ENCODE results near the gene POU1F1.
"Not testable (repeated sequence)": the region's sequence is repeated elsewhere in the genome, so short reads cannot be mapped to it uniquely, and the experiment has no call there.

The POU1F1 gene, protein sequence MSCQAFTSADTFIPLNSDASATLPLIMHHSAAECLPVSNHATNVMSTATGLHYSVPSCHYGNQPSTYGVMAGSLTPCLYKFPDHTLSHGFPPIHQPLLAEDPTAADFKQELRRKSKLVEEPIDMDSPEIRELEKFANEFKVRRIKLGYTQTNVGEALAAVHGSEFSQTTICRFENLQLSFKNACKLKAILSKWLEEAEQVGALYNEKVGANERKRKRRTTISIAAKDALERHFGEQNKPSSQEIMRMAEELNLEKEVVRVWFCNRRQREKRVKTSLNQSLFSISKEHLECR

DNA sequence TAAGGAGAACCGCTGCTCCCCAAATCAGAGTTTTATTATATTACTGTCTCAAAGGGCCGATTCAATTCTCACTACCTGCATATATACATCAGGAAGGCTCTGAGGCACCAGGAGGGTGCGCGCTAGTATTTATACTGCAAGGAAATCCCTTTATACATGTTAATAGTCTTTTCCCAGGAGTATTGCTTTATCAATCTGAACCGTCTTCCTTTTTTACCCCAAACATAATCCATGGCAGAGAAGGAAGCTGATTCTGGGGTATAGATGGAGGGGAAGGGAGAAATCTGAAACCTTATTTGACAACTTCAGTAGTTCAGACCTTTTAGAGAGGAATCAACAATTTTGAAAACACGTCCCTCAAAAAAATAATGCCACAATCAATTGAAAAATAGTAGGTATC, at the start of gene POU1F1:
Gene POU1F1 (minus strand): TSS at position 101 of the 400 bp plus-strand sequence. CDS start 122 bp downstream, outside the sequence.
- no peak for DNase-seq

DNA sequence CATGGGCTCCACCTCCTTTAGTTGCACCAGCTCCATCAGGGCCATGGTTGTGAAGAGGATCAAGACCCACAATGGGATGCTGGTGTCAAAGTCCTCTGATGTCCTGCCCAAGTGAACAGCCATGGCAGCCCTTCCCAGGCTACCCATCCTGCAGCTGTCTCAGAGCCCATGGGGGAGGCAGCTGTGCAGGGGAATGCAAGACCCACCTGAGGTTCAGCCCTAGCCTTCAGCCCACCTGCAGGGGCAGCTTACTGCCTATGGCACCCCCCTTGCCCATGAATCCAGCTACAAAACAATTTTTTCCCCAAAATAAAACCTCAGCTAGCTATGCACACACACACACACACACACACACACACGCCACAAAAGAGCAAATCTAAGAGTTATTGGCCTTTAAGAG, 48.2 kb upstream of the POU1F1 start:
- no peak for DNase-seq

DNA sequence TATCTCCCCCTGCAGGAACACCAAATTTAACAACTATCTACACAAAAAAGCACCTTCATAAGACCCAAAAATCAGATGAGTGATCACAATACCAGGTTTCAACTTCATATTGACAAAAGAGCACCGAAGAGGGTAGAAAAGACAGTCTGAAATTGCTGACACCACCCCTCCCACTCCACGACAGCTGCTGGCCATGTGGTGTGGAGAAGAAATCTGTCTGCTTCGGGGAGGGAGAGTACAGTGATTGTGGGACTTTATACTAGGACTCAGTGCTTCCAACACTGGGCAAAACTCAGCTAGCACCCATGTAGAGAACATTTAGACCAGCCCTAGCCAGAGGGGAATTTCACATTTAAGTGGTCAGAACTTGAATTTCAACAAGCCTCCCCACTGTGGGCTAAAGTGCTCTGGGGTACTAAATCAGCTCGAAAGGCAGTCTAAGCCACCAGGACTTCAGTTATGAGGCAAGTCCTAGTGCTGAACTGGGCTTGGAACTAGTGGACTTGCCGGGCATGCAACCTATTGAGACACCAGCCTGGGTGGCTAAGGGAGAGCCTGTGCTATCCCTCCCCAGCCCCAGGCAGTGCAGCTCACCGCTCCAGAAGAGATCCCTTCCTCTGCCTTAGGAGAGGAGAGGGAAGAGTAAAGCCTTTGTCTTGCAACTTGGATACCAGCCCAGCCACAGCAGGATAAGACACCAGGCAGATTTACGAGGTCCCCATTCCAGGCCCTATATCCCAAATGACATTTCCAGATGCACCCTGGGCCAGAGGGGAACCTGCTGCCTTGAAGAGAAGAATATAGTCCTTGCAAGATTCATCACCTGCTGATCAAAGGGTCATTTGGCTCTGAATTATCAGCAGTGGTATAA, 44.6 kb upstream of the POU1F1 start:
- no peak for DNase-seq

DNA sequence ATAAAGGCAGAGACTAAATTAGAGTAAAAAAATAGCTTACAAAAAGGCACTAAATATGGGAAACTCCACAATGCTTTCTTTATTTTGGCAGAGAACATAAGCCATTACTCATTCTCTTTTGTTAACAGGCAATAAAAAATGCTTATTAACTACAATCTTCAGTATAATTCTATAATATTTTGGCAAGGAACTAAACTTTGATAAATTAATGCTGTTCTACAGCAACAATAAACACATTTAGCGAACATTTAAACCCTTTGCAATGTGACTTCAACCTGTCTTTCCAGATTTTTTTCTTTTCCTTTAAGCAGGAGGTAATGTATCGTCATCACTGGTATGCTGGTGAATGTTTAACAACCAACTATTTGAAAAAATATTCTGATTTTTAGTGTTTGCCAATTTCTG, 42.2 kb upstream of the POU1F1 start:
- DNase-seq: no peak

DNA sequence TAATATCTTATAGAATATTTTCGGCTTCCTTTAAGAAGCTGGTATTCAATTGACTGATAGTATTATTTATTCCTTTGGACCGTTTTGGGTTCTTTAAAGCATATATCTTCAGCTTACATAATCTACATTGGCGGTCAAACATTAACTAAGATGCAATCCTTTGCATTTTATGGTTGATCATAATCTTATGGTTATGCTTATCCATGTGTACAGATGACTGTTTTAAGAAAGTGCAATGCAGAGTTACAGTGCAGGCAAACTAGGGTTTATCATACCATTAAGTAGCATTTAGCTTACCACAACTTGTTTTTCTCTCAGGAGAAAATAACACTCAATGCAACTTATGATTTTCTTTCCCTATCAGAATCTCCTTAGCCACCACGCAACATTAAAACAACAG, 41.4 kb upstream of the POU1F1 start:
- DNase-seq: no peak

DNA sequence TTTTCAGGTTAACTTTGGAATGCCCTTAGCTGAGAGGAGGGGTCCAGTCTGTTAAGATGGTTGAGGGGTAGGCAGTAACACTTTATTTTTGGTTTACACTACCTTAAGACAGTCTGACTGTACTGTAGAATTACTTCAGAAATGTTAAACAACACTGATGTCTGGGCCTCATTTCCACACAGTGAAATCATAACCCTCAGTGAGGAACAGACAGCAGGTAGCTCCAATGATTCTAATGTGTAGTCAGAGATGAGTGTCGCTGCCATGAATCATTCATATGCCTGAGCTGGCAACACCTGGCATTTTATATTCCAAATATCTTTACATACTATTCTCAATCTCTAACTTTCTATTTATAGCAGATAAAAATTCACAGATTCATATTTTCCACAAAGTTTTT, 37.3 kb upstream of the POU1F1 start:
- no peak for DNase-seq

DNA sequence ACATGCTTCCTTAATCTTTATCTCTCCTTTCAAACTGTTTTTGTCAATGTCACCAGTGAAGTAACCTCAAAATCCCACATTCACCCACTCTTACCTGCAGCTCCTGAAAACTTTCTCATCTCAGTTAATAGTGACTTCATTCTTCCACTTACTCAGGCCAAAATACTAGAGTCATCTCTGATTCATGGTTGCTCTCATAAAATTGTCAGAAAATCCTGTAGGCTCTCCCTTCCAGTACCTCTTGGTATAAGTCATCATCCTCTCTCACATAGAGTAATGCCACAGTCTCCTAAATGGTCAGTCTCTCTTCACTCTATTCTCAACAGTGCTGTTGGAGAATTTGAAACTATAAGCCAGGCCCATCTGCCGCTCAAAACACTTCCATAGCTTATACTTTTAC, 34.9 kb upstream of the POU1F1 start:
- peak; percentile 23 for DNase-seq

DNA sequence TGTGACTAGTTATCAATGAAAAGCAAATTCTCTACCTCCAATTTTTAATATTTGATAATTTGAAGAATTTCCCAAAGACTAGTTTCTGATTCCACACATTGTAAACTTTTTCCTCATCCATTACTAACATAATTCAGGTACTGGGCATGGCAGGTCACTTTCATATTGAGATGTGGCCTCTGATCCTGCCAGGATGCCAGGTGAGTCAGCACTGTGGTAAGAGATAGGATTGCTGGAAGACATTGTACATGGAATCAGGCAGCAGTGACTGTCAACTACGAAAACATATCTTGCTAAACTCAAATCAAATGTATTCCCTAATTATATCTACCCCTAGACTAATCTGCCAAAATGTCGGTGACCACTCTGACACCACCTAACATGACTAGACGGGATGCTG, 33.2 kb upstream of the POU1F1 start:
- no peak for DNase-seq

DNA sequence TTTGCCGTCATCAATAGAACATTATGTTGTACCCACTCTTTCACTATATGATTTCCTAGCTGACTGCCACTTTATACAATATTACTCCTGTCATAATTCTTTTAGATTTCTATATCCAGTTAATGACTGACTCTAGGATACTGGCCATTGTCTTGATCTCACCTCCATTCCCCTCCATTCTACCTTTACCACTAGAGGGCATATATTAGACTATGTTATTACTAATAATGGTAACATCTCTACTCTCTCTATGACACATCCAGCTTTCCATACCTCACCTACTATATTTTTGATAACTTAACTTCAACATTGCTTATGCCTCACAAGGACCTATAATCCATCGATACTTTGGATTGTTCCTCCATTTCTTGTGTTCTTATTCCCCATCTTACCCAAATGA, 31.4 kb upstream of the POU1F1 start:
- no peak for DNase-seq

DNA sequence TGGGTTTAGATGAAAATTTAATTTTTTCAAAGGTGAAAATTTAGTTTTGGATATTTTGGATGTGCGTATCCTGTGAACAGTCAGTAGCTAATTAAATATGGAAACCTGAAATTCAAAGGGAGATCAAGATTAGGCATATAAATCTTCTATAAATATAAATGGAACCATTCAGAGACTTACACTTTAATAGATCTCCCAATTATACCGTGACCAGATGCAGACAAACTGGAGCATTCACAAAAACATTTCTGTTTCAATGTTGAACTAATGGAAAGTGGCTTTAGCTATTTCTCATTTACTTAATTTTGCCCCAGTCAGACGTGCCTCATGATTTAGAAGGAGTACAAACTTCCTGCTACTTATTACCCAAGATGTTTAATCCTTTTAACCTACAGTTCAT, 29.1 kb upstream of the POU1F1 start:
- DNase-seq: no peak

DNA sequence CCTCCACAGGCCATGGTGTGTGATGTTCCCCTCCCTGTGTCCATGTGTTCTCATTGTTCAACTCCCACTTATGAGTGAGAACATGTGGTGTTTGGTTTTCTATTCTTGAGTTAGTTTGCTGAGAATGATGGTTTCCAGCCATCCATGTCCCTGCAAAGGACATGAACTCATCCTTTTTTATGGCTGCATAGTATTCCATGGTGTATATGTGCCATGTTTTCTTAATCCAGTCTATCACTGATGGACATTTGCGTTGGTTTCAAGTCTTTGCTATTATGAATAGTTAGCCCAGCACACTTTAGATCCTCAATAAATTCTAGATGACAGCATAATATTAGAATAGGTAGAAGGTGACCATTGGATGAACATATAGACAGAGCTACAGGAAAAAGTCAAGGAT, 28.6 kb upstream of the POU1F1 start:
- not testable (repeated sequence) for DNase-seq

DNA sequence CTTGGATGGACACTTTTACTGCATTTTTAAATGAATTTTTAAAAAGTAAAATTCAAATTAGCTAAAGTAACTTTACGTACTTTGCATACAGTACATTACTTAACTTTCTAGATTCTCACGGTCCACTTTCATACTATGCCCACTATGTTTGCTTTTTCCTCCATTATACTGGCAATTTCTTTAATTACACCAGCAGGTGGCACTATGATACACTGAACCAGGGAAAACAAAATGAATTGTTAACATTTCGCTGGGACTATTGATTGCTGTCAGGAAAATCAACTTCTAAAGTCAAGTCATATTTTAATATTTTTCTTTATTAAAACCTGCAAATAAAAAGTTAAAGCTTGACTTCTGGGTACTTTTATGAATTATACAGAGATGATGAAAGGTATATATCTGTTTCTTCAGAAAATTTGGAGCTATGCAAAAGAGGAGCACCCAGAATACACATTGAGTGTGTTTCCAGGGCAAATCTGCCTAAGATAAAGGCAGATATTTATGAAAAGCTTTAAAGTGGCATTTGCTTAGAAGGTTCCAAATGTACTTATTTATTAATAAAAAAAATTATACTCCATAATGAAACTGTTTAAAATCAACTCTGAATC, 21.8 kb upstream of the POU1F1 start:
- peak; percentile 53 for DNase-seq

DNA sequence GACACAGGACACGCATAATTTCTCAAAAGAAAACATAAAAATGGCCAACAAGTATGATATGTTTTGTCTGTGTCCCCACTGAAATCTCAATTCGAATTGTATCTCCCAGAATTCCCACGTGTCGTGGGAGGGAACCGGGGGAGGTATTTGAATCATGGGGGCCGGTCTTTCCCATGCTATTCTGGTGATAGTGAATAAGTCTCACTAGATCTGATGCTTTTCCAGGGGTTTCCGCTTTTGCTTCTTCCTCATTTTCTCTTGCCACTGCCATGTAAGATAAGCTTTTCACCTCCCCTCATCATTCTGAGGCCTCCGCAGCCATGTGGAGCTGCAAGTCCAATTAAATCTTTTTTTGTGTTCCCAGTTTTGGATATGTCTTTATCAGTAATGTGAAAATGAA, 12.1 kb upstream of the POU1F1 start:
- DNase-seq: no peak

DNA sequence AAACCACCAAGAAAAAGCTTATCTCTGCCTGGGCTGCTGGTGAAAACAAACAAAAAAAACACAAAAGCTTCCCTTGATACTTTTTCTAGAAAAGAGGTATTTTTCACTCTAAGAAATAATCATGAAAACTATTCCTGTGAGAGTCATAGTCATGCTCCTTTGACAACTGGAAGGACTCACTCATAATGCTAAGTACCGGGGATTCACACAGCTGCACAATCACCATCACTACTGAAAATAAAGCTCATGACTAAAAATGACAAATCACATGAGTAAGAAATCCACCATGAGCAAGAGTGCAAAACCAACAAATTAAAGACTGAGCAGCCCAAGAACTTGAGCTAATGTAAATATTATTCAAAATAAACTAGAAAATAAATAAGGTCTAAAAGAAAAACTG, 10.6 kb upstream of the POU1F1 start:
- DNase-seq: peak; percentile 80

DNA sequence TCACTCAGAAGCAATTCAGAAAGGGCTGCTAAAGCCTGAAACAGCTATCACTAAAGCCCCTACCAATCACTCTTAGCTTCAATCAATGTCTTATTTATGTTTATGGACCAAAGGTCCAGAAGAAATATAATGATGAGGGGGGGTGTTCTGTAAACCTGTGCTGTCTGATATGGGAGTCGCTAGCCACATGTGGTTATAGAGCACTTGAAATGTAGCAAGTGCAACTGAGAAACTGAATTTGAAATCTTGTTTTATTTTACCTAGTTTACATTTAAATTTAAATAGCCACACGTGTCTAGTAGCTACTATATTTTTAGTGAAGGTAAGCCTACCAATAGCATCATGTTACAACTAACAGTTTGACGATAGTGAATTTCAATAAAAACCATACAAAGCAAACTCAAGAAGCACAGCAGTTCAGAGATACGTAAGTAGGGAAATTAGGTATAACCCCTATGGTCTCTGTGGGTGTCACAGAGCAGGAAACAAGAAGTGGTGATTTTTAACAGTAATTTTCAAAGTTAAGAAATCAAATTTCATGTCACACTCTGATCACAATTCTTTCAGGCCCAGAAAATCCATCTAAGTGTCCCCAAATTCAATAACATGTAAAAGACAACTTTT, 3.6 kb downstream of the POU1F1 start:
- DNase-seq: no peak

DNA sequence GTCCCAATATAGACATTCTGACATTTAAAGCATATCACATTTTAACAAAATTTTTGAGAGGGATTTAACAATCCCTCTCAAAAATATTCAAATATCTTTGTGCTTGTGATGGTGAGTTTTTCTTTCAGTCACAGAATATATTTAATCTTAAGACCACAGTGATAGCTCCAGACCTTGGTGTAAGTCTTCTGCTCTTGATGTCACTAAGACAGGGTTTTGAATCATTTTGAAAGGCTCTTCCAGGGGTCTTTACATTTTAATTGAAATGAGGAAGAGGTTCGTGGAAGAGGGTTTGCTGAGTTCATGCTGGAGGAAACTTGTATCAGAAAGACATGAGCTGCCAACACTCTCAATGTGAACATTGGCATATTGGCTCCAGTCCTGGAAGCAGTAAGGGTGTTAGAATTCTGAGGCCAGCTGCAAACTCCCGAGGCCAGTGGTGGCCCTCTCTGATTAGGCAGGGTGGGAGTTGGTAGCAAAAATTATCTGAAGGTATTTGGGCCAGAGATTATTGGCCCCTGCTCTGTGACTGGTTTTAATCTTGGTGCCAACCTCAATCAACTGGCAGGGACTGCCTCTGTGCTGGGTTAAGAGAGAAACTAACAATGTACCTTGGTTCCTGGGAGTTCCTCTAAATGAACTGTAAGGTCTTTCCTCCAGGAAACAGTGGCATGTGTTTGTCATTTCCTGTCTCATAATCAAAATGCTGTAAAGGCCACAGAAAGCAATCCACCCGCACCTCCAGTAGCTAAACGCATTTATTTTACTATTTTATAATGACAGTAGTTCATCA, 5.3 kb downstream of the POU1F1 start:
- DNase-seq: no peak

DNA sequence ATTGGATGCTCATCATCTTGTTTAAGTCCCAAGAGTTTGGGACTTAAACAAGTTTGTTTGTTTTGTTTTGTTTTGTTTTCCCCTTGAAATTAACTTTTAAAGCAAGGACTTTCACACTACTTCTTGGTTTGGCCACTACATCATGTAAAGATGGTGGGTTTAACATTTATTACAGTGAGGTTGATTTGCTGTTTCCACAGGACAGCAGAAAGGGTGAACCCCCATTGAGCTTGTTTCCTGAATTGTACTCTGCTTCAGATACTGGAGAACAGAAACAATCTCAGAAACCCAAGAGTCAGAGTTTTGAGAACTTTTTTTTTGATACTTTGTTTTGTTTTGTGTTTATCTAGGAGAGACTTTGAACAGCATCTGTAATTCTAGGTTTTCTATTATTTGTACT, 6.7 kb downstream of the POU1F1 start:
- DNase-seq: no peak

DNA sequence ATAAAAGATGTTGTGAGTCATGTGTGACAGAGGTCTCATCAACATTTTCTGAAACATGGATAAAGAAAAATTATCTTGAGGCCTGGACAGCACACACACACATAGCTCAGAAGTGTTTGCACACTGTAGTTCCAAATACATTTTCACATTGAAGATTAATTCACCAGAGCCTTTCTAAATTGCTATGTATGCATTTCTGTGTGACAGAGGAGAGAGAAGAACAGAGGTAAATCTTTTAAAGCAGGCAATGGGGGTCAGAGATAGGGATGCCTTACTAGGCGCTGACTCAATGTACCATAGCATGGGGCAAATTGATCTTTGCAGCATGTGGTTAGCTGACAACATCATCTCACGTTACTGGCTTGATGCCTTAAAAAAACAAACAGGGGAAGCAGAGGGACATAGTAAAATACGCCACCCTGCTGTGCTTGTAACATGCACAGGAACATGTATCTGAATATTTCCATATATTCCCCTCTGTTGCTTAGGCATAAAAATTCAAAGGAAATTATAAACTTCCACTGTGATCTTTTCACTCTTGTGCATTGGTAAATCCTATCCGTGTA, 7.7 kb downstream of the POU1F1 start:
- DNase-seq: peak; percentile 11

DNA sequence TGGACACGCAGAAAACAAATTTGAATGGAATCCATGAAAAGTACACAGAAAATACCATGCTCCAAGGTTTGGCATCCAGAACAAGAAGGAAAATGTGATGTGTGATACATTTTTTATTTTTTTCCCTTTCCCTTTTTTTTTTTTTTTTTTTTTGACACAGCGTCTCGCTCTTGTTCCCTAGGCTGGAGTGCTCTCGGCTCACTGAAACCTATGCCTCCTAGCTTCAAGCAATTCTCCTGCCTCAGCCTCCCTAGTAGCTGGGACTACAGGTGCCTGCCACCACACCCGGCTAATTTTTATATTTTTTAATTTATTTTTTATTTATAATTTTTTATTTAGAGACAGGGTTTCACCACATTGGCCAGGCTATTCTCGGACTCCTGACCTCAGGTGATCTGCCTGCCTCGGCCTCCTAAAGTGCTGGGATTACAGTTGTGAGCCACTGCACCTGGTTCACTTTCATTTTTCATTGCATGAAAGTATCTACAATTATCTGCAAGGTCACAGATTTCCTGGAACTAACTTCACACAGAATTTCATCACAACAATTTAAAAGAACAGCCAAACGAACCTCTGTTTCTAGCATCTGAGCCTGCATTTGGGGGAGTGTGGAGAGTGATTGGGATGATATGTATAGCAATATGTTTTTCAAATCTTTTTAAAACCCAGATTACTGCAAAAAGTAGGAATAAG, 8.3 kb downstream of the POU1F1 start:
- no peak for DNase-seq

DNA sequence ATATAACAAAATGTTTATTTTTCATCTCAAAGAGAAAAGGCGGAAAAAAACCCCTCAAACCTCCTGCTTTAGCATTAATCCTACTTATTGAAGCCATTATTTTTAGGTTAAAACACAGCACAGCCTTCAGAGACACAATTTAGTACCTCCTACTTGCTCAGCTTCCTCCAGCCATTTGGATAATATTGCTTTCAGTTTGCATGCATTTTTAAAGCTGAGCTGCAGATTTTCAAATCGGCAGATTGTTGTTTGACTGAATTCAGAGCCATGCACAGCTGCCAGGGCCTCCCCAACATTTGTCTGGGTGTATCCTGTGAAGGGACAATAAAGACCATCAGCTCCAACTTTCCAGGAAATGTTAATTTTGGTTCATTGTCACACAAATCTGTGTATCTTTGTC, 14.5 kb downstream of the POU1F1 start:
- DNase-seq: no peak

DNA sequence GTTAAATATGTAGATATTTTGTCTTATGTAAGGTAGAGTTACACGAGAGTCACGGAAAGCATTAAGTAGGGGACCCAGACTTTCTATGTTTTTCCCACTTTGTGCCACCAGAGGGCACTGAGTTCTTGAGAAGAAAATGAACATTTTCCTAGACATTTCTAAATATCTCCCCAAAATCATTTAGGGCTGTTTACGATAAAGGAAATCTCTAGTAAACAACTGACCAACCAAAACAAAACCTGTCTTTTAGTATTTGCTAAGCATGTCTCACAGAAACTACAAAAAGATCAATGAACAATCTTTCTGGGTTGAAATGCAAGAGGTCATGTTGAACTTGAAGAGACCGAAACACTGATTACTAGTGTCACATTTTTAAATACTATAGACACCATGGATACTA, 16.1 kb downstream of the POU1F1 start:
- peak; percentile 59 for DNase-seq

DNA sequence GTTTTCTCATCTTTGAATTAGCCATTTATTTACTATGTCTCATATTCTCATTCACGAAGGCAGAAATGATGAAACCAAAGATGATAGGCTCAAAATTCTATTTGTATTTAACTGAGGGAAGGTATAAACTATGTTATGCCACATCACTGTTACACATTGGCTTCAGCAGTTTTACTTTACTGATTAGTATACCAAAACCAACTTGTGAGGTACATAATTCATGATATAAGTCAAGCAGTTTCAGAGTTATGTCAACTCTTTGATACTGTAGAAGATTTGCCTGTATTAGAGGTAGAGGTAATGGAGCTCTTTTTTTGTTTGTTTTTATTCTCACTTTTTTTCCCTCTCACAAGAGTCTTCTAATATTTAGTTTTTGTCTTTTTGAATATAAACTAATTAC, 26.4 kb downstream of the POU1F1 start:
- no peak for DNase-seq

All from HCEC 1CT (cell line).